GM12878 (cell line): ENCODE data around the gene SNCAIP. TPM values are rescaled to one million over a fixed set of nuclear protein-coding genes. Genes with fewer than 3 reads are reported as not detected.

Experiments
- ATAC-seq: fragments of 200-7000 bp; cut with Tn5 transposase; 3 replicates; pipeline ENCODE4 v1.9.1; 2020; ENCODE audit warnings: mild to moderate bottlenecking, moderate library complexity
- BruUV-seq: library from RNA; stranded (reverse); fragments of 400-500 nt; replicated peaks from 2 replicates; lab custom pipeline; 2021; lab: Mats Ljungman, UMichigan
- CTCF ChIA-PET: fragments of 300-600 bp; sonication (Branson Sonifier 250); formaldehyde crosslinking; extraction: SDS; loops from one replicate; lab custom pipeline; 2021; ENCODE audit warnings: inconsistent platforms; lab: Yijun Ruan, JAX
- POLR2A ChIA-PET: fragments of 350-600 bp; formaldehyde crosslinking; extraction: SDS; loops from one replicate; lab custom pipeline; 2021; ENCODE audit warnings: inconsistent platforms; lab: Charles Lee
- RAD21 ChIA-PET: fragments of 300-600 bp; sonication (Branson Sonifier 250); formaldehyde crosslinking; loops from one replicate; lab custom pipeline; 2023; ENCODE audit warnings: antibody characterized with exemption; ENCODE audit not compliant: unreplicated experiment; lab: Charles Lee
- SMC1A ChIA-PET: fragments of 300-600 bp; sonication (Branson Sonifier 250); formaldehyde crosslinking; loops from one replicate; lab custom pipeline; 2023; ENCODE audit not compliant: unreplicated experiment, uncharacterized antibody; lab: Charles Lee
- DNase-seq: peaks from one replicate; pipeline ENCODE4 v3.0.0-alpha.2; 2011; ENCODE audit warnings: low read depth, low spot score
- FAIRE-seq: peaks from 3 replicates; lab custom pipeline; 2011; peaks lifted over from hg19 to GRCh38; lab: Jason Lieb, UNC
- H2AFZ ChIP-seq: 2 replicates; pipeline ENCODE4 v1.6.0; 2011; ENCODE audit warnings: low read depth, low read length, control low read depth; ENCODE audit not compliant: control insufficient read depth
- H3K27ac ChIP-seq: 2 replicates; pipeline ENCODE4 v1.5.1; 2011; ENCODE audit warnings: control low read depth; ENCODE audit not compliant: control insufficient read depth, insufficient read depth
- H3K27me3 ChIP-seq, 2 experiments: replicated peaks in 1 of 2; 2 replicates each; pipeline versions ENCODE4 v1.6.0 to v1.6.1; 2011; ENCODE audit warnings: low read length in 1 of 2; ENCODE audit not compliant: control insufficient read depth in 2 of 2, insufficient read depth in 2 of 2
- H3K36me3 ChIP-seq, 2 experiments: 2 replicates each; pipeline ENCODE4 v1.5.1; 2011; ENCODE audit warnings: low read length in 1 of 2; ENCODE audit not compliant: control insufficient read depth in 2 of 2, insufficient read depth in 2 of 2
- H3K4me1 ChIP-seq: 2 replicates; pipeline ENCODE4 v1.6.1; 2011; ENCODE audit warnings: mild to moderate bottlenecking, low read length, moderate library complexity, mixed read lengths; ENCODE audit not compliant: control insufficient read depth, insufficient read depth
- H3K4me2 ChIP-seq: 2 replicates; pipeline ENCODE4 v1.6.0; 2011; ENCODE audit warnings: control low read depth; ENCODE audit not compliant: control insufficient read depth, insufficient read depth
- H3K4me3 ChIP-seq: fragments of 200-600 bp; sonication (generic); 2 replicates; pipeline ENCODE4 v1.5.1; 2016
- H3K79me2 ChIP-seq: 2 replicates; pipeline ENCODE4 v1.6.0; 2011; ENCODE audit warnings: low read length; ENCODE audit not compliant: control insufficient read depth, insufficient read depth
- H3K9ac ChIP-seq: 2 replicates; pipeline ENCODE4 v1.8.0; 2011; ENCODE audit warnings: low read length, control low read depth, mixed read lengths; ENCODE audit not compliant: control insufficient read depth, insufficient read depth
- H3K9me3 ChIP-seq: replicated peaks from 3 replicates; pipeline ENCODE4 v1.5.1; 2011; ENCODE audit warnings: mild to moderate bottlenecking, low read length; ENCODE audit not compliant: control insufficient read depth, insufficient read depth
- H4K20me1 ChIP-seq: 2 replicates; pipeline ENCODE4 v1.6.0; 2011; ENCODE audit not compliant: control insufficient read depth, insufficient read depth
- CREB1 ChIP-seq: IDR thresholded peaks from 2 replicates; pipeline ENCODE4 v1.6.1; 2012; ENCODE audit warnings: low read depth, mild to moderate bottlenecking, inconsistent platforms
- GABPA ChIP-seq: IDR thresholded peaks from 2 replicates; pipeline ENCODE4 v1.6.1; 2014; ENCODE audit warnings: antibody characterized with exemption, low read depth, mild to moderate bottlenecking, inconsistent platforms
- IKZF2 ChIP-seq, 2 experiments: fragments of 450-650 bp; IDR thresholded peaks; 2 replicates each; pipeline ENCODE4 v1.6.1; 2017; ENCODE audit warnings: mild to moderate bottlenecking in 2 of 2, moderate library complexity in 2 of 2
- MEF2B ChIP-seq: fragments of 450-650 bp; IDR thresholded peaks from 2 replicates; pipeline ENCODE4 v1.6.1; 2018; ENCODE audit warnings: mild to moderate bottlenecking, moderate library complexity; ENCODE audit not compliant: partially characterized antibody, poor library complexity, severe bottlenecking
- NRF1 ChIP-seq: conservative IDR thresholded peaks from 2 replicates; pipeline ENCODE4 v1.6.1; 2011; ENCODE audit warnings: mild to moderate bottlenecking, low read depth, low read length, improper control_type of control experiment
- SMARCA5 ChIP-seq: fragments of 450-650 bp; IDR thresholded peaks from 2 replicates; pipeline ENCODE4 v1.6.1; 2017; ENCODE audit warnings: mild to moderate bottlenecking
- SMC3 ChIP-seq: IDR thresholded peaks from 2 replicates; pipeline ENCODE4 v1.6.1; 2011; ENCODE audit warnings: low read length, improper control_type of control experiment, borderline replicate concordance
- SREBF2 ChIP-seq: IDR thresholded peaks from 2 replicates; pipeline ENCODE4 v1.6.1; 2012; ENCODE audit warnings: mild to moderate bottlenecking, low read length
- TAF1 ChIP-seq: IDR thresholded peaks from 2 replicates; pipeline ENCODE4 v1.6.1; 2011; ENCODE audit warnings: mild to moderate bottlenecking, low read depth, low read length, borderline replicate concordance
- TCF12 ChIP-seq: IDR thresholded peaks from 2 replicates; pipeline ENCODE4 v1.6.1; 2011; ENCODE audit warnings: low read depth, mild to moderate bottlenecking, low read length
- WGBS: methylation state at CpG from one replicate; pipeline ENCODE4 v1.1.6; 2016; ENCODE audit warnings: low lambda C conversion rate; ENCODE audit not compliant: insufficient replicate concordance, insufficient coverage; ENCODE audit errors: missing lambda C conversion rate; 5-methylcytosine and 5-hydroxymethylcytosine counted together
- in situ Hi-C: fragments of 300-500 bp; cut with MboI; formaldehyde crosslinking; loops from 9 replicates; pipeline ENCODE4 v1.14.3; 2018; ENCODE audit warnings: mixed read lengths
- intact Hi-C: fragments of 100-400 bp; cut with micrococcal nuclease; formaldehyde crosslinking; loops from one replicate; pipeline ENCODE4 v1.14.2; 2022; ENCODE audit not compliant: unreplicated experiment
- polyA plus RNA-seq, 11 experiments: library from polyadenylated mRNA; depleted of rRNA in 4 of 11; unstranded in 6 of 11; stranded (reverse) in 5 of 11; fragments of >200 nt; fragmentation: Nextera tagmentation in 4 of 11; fragmentation: Illumina TruSeq in 1 of 11; extraction: Ambion mirVana in 4 of 11; extraction: Trizol in 1 of 11; gene quantifications; 1 replicate in 1 of 11; 2 replicates in 10 of 11; pipeline versions ENCODE4 v1.2.1 to v1.2.3, GENCODE V29; 2011 to 2016; ENCODE audit warnings: inconsistent platforms in 2 of 11, missing spikeins in 2 of 11, low read depth in 1 of 11
- total RNA-seq, 4 experiments: library from RNA; depleted of rRNA in 3 of 4; stranded (reverse); fragments of >200 nt in 3 of 4; fragmentation: Illumina TruSeq in 1 of 4; extraction: Trizol in 1 of 4; gene quantifications; 2 replicates each; pipeline versions ENCODE4 v1.2.1 to v1.2.3, GENCODE V29; 2013 to 2021

SNCAIP gene
- total and polyA plus RNA-seq, 10 of the 15 experiments (the other 5 are each of a cell fraction or from before 2014, with no cell fraction given) = 0.03 to 0.62 (median 0.16) TPM; not detected in 1

- Histone ChIP-seq H3K9me3 (no peaks in the 10 kb centered on the region), H3K4me1 (no peaks in the 10 kb centered on the region), H3K4me2 (no peak overlapping the region), H3K36me3 (no peaks in the 10 kb centered on the region), H3K79me2 (no peaks in the 10 kb centered on the region), H3K27ac (no peak overlapping the region), H2AFZ (no peak overlapping the region), H3K9ac (no peak overlapping the region), H3K4me3 (no peak overlapping the region), H4K20me1 (no peaks in the 10 kb centered on the region), H3K27me3 (no peaks in the 10 kb centered on the region)
- FAIRE-seq = no peak
- in situ Hi-C loops = no loop called here
- 22% methylated on average over 7 of the region's 7 CpGs for WGBS
- DNase-seq = no peak
- intact Hi-C loops = no loop called here
- no TSS peak for BruUV-seq
- no peak for TF ChIP-seq CREB1
- TF ChIP-seq NRF1 = no peak
- no peak for TF ChIP-seq GABPA
- TF ChIP-seq SMC3 = no peak
- no peak for TF ChIP-seq SMARCA5
- no peak for TF ChIP-seq IKZF2 (IDR thresholded peaks at IDR 0.05)
- no peak for TF ChIP-seq SREBF2
- TF ChIP-seq TCF12 = no peak
- TF ChIP-seq MEF2B = no peak
- TF ChIP-seq TAF1 = no peak
- ChIA-PET SMC1A (no interaction called here), POLR2A (no interaction called here), RAD21 (no interaction called here), CTCF (no interaction called here)
- ATAC-seq = no peak
These were observed 117.7 kb downstream of the SNCAIP start for GRCh38 chr5:122429545-122430318.
